Measurements from ENCODE around the gene PLA1A. TPM values are rescaled to one million over a fixed set of nuclear protein-coding genes. Genes with fewer than 3 reads are reported as not detected.
A peak's percentile ranks its signal among the peaks of the same experiment; 100 is the strongest.

The PLA1A gene
- total RNA-seq, 2 donors from 2014 or later = 6.7 to 11.6 TPM

- Histone ChIP-seq H3K4me1 (peaks cover 0 to 7% of the 10 kb centered on the region in 2 donors), H3K27me3 (no peaks in the 10 kb centered on the region), H3K4me3 (no peak overlapping the region), H3K36me3 (no peaks in the 10 kb centered on the region), H3K27ac (peak overlapping the region; percentile 33 to 43), H3K9me3 (no peaks in the 10 kb centered on the region)
- no peak for TF ChIP-seq CTCF (IDR thresholded peaks at IDR 0.05)
- no peak for DNase-seq (ENCODE audit: low spot score)
These were observed 26.5 kb upstream of the PLA1A start for GRCh38 chr3:119571230-119571629.

GRCh38 chr3:119571688-119572087 lies 26.0 kb upstream of the PLA1A start:
- DNase-seq (ENCODE audit: low spot score) = no peak

GRCh38 chr3:119575507-119575906 lies 22.2 kb upstream of the PLA1A start:
- H3K4me1 ChIP-seq = peaks cover 0 to 21% of the 10 kb centered on the region in 2 donors
- no peaks in the 10 kb centered on the region for H3K27me3 ChIP-seq
- no peak for DNase-seq (ENCODE audit: low spot score)
- no peaks in the 10 kb centered on the region for H3K36me3 ChIP-seq
- H3K4me3 ChIP-seq = no peak overlapping the region
- H3K27ac ChIP-seq = no peak overlapping the region
- no peaks in the 10 kb centered on the region for H3K9me3 ChIP-seq
- TF ChIP-seq CTCF (IDR thresholded peaks at IDR 0.05) = no peak

More at GRCh38 chr3:119571688-119572087, 26.0 kb upstream of the PLA1A start:
- Histone ChIP-seq H3K4me1 (peaks cover 0 to 7% of the 10 kb centered on the region in 2 donors), H3K36me3 (no peaks in the 10 kb centered on the region), H3K27ac (peak overlapping the region; percentile 33 to 43), H3K9me3 (no peaks in the 10 kb centered on the region), H3K27me3 (no peaks in the 10 kb centered on the region), H3K4me3 (no peak overlapping the region)
- TF ChIP-seq CTCF (IDR thresholded peaks at IDR 0.05) = no peak

GRCh38 chr3:119579366-119580066 lies 18.2 kb upstream of the PLA1A start, which contains the start of gene ADPRH:
ADPRH (plus strand) TSS chr3:119579492; CDS start chr3:119582170, 2,678 bp downstream.
- Histone ChIP-seq H3K27ac (peak within 1 kb of the TSS; percentile 92 to 95), H3K9me3 (no peaks in the 10 kb centered on the region), H3K27me3 (no peaks in the 10 kb centered on the region), H3K4me3 (peak within 1 kb of the TSS; percentile 37 to 65), H3K36me3 (no peaks in the 10 kb centered on the region), H3K4me1 (peaks cover 0 to 18% of the 10 kb centered on the region in 2 donors)
- DNase-seq (ENCODE audit: low spot score) = peak; percentile 82
- TF ChIP-seq CTCF (IDR thresholded peaks at IDR 0.05) = no peak

- no peak for TF ChIP-seq CTCF (IDR thresholded peaks at IDR 0.05)
- Histone ChIP-seq H3K36me3 (no peaks in the 10 kb centered on the region), H3K9me3 (no peaks in the 10 kb centered on the region), H3K4me1 (peaks cover 0 to 18% of the 10 kb centered on the region in 2 donors), H3K4me3 (peak overlapping the region; percentile 37 to 65), H3K27me3 (no peaks in the 10 kb centered on the region), H3K27ac (peak overlapping the region; percentile 92 to 95)
- peak; percentile 60 for DNase-seq (ENCODE audit: low spot score)
These were observed 17.5 kb upstream of the PLA1A start for GRCh38 chr3:119580067-119580760.

Data from right atrium auricular region (tissue), 2 donors.